Stimulated activated CD4-positive, alpha-beta T cell treated with anti-CD3 and anti-CD28 coated beads, Interleukin-2, amount 100 ng/mL, for 48 hours (primary cell): ENCODE data around the gene PBX3.

Experiments used
- DNase-seq, 2 donors: peaks; one replicate each; pipeline ENCODE4 v3.0.0-alpha.2; 2020

PBX3 gene

DNA sequence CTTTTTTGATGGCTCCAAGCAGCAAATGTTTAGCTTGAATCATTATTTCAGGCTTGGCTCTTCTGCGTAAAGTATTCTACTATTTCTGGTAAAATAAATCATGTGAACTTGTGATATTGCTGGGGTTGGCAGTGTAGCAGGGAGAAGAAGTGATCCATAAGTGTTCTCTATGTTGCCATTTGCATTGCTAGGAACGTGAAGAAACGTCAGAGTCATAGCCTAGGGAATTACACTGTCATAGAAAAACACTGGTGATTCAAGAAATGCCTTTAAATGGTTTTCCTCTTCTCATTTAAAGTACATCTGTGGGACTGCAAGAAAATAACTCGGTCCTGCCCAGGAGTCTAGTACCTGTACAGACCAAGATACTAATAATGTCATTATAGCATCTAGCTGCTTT is 162.3 kb downstream of the PBX3 start:
- no peak for DNase-seq

DNA sequence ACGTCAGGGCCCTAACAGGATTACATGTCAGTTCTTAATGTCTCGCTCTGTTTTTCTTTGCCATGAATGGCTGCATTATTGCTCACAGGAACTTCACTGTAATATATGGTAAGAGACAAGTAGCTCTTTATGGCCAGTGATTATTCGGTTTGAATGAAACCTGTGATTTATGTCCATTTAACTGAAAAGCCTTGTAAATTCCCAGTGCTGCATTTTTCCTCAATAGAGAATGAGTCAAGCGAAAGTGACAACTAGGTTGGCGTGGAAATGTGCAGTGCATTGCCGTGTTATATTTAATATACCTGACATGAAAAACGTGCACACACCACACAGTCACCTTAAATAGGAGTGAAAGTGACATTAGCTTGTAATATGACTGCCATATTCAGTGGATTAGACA is 163.1 kb downstream of the PBX3 start:
- DNase-seq, result no peak

DNA sequence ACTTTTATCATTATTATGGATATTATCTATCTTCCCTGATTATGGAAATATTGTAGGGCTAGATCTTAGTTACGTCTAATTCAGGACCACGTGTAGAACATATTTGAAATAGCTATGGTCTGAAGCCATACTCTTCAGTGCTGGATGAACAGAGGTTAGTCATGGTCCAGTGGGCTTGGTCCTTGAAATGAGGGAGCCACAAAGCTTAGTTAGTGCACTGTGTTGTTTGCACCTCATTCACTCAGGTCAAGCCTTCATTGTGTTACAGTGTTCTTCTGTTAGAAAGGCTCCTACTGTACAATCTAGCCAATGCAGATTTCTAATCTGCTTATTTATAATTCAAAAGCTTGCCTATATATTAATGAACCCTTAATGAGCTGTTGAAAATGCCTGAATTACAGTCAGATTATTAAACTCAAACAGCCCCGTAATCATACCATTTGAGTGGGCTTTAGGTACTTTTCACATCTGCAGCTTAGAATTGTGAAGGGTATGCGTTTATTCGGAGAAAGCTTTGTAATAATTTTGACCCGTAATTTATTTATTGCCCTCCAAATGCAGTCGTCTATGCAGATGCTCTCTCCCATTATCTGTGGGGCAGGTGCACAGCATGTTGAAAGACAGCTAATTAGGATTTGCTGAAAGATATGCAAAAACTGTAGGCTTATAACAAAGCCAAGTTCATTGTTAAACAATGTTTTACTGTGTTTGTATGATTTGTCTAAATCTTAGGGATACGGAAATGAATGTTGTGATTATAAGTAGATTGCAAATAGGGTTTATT is 164.9 kb downstream of the PBX3 start:
- DNase-seq, result no peak

DNA sequence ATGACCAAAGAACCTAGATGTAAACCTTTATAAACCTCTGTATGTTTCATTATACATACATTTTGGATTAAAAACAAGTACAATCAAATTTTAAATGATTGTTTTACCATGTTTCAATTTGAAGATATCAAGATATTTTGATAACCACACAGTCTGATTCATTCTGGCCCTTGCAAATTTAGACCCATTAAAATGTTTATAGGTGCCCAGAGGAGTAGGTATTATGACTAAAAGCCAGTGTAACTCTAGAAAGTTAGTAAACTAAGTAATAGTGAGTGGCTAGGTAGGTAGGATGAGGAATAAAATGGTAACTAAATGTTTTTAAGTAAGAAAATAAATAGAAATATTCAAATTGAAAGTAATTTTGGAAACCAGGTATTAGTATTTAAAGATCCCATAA is 165.5 kb downstream of the PBX3 start:
- no peak for DNase-seq

DNA sequence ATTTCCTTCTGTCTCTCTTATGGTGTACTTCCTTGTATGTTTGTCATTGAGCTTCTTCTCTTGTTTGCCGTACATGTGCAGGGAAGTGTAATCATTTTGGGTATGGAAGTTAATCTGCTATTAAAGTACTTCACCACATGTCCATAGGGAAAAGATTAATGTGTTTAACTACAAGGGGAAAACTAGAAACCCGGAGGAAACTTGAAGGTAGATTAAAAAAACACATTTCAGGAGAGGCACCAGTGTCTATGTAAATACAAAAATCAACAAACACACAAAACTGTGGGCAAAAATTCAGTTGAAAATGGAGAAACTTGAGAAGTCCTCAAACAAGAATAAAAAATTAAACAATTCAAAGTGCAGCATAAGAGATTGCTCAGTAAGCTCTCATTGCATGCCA is 166.4 kb downstream of the PBX3 start:
- no peak for DNase-seq

DNA sequence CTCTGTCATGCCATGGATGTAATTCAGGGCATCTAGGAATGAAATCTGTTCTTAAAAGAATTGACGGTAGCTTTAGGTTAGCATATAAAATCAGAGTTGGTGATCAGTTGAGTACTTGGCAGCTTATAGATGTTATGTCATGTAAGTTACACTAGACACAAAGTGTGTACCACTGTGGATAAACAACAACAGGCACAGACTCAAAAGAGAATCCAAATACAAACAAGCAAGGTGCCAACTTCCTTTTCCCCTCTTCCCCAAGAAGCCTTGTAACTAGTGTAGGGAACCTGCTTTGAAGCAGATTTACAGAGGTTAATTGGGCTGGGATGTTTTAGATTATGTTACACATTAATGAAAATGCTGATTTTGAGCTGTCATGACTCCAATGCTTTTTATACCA is 167.2 kb downstream of the PBX3 start:
- DNase-seq, result no peak

DNA sequence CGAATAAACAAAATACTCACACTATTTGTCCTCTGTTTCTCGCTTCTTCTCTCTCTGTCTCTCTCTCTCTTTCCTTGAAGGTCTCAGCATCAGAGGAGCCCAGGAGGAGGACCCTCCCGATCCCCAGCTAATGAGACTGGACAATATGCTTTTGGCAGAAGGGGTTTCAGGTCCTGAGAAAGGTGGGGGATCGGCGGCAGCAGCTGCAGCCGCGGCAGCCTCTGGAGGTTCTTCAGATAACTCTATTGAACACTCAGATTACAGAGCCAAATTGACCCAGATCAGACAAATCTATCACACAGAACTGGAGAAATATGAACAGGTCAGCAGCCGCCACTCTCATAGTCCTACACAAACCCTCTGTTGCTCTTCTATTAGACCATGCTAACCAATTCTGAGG is 168.4 kb downstream of the PBX3 start:
- DNase-seq, result no peak

DNA sequence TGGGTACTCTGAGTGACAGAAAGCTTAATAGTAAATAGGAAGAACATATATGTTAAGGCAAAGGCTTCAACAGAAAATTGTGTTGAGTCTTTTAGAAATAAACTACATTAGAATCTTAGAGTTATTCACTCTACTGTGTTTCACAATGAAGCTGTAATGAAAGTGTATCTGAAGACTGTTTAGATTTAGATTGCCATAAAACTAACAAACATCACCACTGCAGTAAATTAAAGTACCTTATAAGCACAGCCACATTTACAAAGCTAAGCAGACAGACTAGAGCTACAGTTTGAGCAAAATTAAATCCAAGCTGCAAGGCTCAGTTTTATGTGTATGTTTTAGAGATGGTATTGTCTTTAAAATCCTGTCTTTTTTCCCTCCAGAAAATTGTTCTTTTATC is 172.4 kb downstream of the PBX3 start:
- DNase-seq, result no peak

DNA sequence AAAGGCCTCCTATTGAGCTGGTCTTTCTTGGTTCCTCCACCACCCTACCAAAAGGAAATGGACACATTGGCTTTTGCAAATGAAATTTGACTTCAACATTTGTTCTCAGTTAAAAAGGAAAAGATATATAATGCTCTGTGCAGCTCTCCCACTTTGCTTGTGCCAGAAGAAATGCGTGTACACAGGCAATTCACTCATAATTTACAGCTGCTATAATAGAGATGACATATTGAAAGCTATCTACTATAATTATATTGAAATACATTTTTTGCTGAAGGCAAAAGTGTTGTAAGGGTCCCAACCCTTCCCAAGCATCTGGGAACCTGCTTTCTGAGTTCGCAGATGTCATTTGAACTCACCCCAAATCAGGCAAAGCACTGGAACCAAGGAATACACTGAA is 173.2 kb downstream of the PBX3 start:
- no peak for DNase-seq

DNA sequence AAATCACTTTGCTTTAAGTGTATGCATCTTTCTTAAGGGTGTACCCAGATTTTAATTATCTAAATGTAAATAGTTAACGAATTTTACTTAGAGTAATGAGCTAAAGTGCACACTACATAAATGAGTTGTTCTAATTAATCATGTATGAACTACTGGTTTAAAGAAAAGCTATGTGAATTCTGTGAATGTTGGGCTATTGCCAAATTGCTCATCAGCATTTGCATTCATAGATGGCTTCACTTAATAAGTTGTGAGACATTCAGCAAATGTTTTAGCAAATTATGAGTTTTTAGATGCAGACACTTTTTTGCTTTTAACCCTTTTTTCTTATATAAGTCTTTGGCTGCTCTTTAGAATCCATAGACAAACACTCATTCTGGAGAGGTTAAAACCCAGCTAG is 175.7 kb downstream of the PBX3 start:
- DNase-seq, result no peak

DNA sequence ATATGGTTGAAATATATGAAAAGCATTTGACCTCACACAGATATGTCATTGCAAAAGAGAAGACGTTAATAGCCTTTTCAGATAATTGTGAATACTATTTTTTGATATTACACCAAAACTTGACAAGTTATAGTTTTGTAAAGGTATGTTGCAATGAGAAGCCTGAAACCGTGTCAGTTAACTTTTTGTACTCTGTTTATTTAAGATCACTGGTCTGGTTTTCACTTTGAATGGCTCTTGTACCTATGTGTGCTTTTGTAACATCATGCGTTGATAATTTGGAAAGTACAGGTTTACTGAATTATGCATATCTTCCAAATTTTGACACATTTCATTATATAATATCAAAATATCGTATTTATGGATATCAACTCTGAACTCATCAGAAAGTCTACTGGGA is 177.2 kb downstream of the PBX3 start:
- no peak for DNase-seq

DNA sequence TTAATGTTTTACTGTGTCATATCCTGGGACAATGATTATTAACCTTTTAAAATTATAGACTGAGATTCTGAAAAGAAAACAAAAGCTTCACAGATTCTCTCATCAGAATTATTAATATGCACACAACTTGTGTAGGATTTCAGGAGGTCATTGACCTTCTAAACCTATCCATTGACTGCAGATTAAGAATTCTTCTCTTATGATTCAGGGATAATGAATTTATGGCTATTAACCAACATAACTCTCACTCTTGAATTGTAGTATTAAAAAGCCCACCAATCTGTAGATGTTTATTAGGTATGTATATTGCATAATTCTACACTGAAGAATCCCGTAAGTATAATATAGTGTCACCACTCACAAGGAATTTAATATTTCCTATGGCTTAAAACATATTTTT is 179.8 kb downstream of the PBX3 start:
- DNase-seq, result no peak

DNA sequence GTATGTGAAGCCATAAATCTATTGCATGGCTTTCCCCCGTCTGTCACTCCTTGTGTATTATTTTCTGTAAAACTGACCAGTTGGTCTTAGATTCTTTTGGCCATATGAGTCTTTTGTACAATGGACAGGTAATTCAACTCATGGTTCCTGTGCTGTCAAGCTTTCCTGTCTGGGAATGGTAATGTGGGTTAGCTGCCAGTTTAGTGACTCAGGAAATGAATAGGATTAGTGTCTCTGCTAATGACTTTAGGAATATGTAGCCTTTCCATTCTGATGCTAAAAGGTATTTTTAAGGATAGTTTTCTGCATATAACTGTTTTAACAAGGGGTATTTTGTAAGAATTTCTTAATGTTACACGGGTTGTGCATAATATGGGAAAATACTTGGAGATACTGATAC is 182.7 kb downstream of the PBX3 start:
- no peak for DNase-seq

DNA sequence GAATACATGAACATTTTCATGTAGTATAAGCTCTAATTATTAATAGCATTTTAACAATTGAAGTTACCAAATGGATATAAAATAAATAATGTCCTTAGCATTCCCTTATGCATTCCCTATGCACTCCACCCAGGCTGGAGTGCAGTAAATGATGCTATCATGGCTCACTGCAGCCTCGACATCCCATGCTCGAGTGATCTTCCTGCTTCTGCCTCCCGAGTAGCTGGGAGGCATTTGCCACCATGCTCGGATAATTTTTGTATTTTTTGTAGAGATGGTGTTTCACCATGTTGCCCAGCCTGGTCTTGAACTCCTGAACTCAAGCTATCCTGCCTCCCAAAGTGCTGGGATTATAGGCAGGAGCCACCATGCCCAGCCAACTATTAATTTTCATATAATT is 184.0 kb downstream of the PBX3 start:
- no peak for DNase-seq

DNA sequence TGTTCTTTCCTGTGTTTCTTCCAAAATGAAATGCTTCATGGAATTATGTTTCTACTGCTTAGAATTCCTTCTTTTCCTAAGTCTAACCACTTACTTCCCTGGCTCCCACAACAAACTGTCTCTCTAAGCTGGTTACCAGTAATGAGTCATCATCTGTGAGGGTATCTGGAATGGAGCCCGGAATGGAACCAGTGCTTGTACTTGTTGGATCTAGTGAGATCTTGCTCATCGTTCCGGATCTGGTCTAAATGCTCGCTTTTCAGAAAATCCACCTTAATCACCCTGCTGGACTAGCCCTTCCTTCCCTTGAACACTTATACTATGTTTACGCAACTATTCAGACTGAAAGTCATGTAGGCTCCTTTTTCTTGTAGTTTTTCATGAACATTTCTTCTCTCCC is 184.8 kb downstream of the PBX3 start:
- no peak for DNase-seq

DNA sequence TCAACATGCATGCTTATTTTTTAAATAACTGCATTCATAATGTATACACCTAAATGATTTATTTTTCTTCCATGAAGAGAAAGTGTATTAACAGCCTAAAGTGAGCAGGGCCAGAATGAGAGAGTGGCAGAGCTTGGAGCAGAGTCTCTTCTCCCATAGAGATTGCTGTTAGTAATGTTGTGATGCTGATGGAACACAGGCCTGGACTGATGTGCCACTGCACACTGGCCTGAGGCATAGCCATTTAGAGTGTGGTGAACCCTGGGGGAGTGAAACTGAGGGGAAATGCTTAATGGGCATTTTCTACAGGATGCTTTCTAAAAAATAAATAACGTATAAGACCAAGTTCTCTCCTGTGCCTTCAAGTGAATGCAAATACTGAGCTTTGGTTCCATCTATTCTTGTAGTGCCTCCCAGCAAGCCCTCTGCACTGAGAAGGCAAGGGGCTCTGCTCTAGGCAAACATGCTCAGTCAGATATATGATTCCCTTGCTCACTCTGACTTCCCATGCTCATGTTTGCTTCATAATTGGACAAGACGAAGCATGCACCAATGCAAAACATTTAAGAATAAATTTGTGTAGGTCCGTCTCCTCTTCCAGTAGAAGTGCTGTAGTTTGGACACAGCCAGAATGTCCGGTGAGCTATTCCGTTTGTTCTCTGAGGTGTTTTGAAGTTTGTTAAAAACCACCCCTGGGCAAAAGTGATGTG is 185.7 kb downstream of the PBX3 start:
- DNase-seq, result no peak

DNA sequence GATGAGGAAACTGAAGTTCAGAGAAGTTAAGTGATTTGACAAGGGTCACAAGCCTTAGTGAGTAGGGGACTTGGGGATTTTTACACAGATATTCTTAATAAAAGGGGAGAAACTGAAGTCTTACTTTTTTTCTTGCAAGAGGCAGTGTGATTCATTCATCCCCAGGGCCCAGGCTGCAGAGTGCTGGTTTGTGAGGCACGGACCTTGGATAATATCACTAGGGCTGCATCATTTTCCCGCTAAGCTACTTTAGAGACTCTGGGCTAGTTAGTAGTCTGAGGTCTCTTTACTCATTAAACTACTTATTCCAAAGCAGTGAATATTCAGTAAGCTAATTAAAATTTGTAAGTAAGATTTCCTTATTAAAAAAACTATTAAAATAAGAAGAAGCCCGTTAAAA is 195.0 kb downstream of the PBX3 start:
- DNase-seq, result no peak

DNA sequence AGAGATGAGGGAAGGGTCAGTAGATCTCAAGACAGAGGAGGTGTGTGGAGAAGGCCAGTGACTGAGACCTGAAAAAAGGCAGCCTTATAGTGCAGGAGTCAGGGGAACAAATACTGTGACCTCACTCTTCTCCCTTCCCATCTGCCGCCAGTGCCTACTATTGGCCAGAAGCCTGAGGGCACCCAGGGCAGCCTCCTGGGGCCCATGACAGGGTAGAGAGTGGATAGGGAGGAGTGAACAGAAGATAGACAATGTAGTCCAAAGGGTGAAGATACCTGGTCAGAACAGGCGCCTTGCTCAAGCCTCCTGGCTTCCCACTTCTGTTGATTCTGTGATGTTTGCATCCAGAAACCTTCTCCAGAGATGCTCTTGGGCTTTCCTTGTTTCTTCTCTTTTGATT is 196.7 kb downstream of the PBX3 start:
- no peak for DNase-seq

DNA sequence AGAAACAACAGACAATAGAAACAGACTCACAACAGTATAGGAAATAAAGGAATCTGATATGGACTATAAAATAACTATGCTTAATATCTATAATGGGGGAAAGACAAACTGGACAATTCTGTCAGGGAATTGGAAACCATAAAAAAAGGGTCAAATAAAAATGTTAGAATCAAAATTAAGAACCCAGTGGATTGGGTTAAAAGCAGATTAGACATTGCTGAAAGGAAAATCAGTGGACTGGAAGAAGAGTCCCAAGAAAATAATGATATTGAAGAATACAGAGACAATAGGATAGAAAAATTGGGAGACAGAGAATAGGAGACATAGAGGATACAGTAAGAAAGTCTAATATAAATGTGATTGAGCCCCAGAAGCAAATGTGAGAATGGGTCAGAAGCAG is 199.2 kb downstream of the PBX3 start:
- no peak for DNase-seq

DNA sequence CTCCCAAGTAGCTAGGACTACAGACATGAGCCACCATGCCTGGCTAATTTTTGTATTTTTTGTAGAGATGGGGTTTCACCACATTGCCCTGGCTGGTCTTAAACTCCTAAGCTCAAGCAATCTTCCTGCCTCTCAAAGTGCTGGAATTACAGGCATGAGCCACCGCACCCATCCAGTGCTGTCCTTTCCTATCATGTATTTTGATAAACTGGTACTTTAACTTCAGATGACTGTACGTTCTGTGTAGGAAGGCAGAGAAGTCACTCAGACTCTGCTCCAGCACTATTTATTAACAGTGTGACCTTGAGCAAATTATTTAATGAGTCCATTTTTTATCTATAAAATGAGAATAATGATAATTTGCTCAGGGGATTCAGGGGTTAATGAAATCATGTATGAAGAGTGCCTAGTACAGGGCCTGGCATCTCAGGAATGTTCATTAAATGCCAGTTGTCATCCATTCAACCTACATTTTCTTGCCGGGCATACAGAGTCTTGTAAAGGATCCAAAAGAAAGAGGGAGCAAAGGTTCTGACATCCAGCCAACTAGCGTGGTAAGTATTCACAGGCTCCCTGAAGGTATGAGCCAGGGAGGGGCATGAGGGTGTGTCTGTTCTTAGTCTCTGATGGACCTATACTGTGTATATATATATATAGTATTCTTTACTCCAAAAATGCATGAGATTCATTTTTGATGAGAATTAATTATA is 201.9 kb downstream of the PBX3 start:
- no peak for DNase-seq

DNA sequence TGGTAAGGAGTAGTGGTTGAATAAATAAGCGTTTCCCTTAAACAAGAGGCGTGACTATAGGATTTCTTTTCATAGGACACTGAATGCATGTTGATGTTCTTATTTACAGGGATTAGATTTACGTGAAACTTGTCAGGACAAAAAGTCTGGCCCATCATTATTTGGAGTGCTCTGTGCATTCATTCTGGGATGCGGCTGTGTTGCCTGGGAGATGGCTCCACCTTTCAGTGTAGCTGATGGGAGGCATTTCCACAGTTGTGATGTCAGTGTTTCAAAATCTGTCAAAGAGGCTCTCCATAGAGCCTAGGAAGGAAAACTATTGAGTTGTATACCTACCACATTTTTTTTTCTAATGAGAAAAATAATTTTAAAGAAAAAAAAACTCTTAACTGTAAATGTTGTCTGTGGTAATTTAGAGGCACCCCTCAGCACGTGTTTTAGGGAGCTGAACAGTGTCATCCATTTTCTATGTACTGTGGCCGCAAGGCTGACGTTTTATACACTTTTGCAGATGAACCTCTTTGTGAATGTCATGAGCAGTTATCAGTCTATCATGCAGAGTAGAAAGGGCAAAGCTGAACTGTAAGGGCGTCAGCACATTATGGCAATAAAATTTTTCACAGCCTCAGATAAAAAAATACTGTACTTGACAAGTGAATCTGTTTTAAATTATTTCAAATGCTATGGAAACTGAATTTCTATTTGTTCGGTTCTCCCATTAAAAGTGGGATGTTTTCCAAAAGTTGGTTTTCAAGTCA is 202.7 kb downstream of the PBX3 start:
- DNase-seq, result no peak

DNA sequence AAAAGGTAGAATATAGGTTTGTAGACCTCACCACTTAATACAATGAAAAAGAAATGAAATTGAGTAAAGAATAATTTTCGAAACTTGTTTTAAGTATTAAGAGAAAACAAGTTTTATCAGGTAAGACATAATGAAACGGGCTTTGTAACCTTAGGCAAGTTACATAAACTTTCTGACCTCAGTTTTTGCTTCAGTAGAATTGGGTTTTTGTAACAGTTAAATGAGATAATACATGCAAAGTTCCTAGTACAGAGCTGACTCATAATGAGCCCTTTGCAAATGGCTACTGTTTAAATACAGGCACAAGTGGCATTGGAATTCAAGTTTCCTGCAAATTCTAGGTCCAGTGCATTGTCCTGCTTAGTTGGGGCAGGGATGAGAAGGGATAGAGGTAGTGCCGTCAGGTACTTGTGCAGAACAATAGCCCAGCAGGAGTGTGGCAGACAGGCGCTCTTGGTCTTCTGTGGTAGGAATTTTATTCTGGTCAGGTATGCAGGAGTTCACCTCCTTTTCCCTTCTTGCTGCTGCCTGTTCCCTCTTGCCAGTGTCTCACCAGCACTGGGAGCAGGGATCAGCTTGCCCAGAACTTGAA is 203.8 kb downstream of the PBX3 start:
- DNase-seq, result no peak
